Adrenal gland (tissue), 5 donors: ENCODE measurements around the gene GRIA4.

ENCODE experiments used
- CTCF ChIP-seq, 6 experiments: fragments of 450-650 bp in 4 of 6; fragments of 200-600 bp in 2 of 6; sonication (generic) in 1 of 6; IDR thresholded peaks; 1 replicate in 5 of 6; 2 replicates in 1 of 6; pipeline versions ENCODE4 v1.5.1 to v1.8.0; 2016 to 2021; ENCODE audit warnings: antibody characterized with exemption in 6 of 6, mild to moderate bottlenecking in 2 of 6, moderate library complexity in 1 of 6
- POLR2A ChIP-seq, 2 donors: fragments of 450-650 bp; IDR thresholded peaks; one replicate each; pipeline ENCODE4 v1.6.1; 2017; ENCODE audit warnings: antibody characterized with exemption in 2 of 2, mild to moderate bottlenecking in 2 of 2, moderate library complexity in 1 of 2
- donor health status: DM: no; HTN: no; CAD: no.

DNA sequence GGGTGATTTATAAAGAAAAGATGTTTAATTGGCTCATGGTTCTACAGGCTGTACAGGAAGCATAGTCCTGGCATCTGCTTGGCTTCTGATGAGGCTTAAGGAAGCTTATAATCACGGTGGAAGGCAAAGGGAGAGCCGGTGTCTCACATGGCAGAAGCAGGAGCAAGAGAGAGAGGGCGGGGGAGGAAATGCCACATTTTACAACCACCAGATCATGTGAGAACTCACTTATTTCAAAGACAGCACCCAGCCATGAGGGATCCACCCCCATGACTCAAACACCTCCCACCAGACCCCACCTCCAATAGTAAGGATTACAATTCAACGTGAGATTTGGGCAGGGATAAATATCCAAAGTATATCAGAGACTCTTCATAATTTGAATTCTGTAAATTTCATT lies 211.5 kb downstream of the GRIA4 start:
- TF ChIP-seq CTCF (IDR thresholded peaks at IDR 0.05) (no peak), POLR2A (IDR thresholded peaks at IDR 0.05) (no peak)
